NCI-H446 treated with DMSO at 0.1 percent for 48 hours (cell line): Measurements from ENCODE around the gene OR2F2.
A peak's percentile ranks its signal among the peaks of the same experiment; 100 is the strongest.

ENCODE experiments used
- DNase-seq: peaks from one replicate; lab custom pipeline; 2025; lab: John Stamatoyannopoulos, UW

OR2F2 gene

DNA sequence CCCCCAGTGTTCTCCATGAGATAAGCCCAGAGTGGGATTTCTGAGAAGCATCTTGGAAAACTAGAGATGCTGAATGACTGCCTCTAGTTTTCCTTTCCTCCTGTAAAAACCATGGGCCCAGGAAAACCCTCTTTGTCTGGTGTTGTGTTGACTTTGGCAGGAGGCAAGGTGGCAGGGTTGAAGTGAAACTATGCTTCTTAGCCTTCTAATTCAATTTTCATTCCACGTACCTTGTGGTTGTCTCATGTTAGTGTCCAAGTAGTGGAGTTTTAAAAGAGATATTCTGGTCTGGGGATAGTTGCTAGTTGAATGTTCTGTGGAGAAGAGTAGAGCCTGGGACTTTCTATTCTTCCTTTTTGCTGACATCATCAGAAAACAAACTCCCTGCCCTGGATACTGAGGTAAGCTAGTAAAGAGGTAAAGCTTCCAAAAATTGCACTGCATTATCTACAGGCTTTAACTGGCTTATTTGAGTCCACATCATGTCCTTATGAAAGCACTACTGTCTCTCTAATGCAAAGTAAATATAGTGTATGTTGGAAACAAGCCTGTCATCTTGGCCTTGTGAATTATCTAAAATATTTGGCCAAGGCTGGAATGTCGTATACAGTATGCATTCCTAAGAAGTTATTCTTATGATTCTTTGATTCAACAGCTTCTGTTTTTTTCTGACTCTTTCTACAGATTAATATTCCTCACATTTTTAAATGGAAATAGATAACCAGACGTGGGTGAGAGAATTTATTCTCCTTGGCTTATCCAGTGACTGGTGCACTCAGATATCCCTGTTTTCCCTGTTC lies at the start of gene OR2F2:
OR2F2 (plus strand) TSS at position 708 of the 800 bp plus-strand sequence; CDS start at position 708, 0 bp downstream.
- DNase-seq = no peak

- no peak for DNase-seq
These were observed 49.1 kb upstream of the OR2F2 start for GRCh38 chr7:143885951-143886350.

GRCh38 chr7:143886826-143887477 lies 48.1 kb upstream of the OR2F2 start:
- DNase-seq = no peak

- DNase-seq = no peak
These were observed 46.0 kb upstream of the OR2F2 start for GRCh38 chr7:143889068-143889467.

- DNase-seq = no peak
These were observed 44.5 kb upstream of the OR2F2 start for GRCh38 chr7:143890558-143890957.

DNA sequence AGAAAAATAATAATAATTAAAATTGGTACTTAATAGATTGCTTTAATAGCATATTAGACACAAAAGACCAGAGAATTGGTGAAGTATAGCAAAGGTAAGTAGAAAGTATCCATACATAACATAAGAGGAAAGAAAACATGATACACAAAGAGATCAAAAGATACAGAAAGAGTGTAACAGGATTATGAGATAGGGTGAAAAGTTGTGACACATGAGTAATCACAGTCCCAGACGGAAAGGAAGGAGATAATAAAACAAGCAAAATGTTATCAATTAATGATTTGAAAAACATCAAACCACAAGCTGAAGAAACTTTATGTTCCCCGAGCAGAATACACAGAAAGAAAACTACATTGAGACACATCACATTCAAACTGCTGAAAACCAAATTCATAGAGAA lies 43.6 kb upstream of the OR2F2 start:
- no peak for DNase-seq

DNA sequence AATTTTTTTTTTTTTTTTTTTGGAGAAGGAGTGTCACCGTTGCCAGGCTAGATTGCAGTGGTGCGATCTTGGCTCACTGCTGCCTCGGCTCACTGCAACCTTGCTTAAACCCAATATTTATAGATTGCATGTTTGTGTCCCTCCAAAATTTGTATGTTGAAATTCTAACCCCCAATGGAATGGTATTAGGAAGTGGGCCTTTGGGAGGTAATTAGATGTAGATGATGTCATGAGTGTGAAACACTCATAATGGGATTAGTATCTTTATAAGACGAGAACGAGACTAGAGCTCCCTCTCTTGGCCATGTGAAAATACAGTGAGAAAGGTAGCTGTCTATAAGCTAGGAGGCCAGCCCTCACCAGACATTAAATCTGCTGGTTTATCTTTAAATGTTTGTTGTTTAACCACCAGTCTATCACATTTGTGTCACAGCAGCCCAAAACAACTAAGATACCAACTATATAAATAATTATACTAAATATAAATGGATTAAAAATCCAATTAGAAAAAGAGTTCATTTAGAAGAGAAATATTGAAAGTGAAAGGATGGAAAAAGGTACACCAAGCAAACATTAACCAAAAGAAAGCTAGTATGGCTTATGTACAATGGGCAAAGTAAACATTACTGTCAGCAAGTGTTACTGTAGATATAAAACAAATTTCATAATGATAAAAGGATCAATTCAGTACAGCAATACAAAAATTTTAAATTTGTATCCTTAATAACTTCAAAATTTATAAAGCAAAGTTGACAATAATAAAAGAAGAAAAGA lies 42.3 kb upstream of the OR2F2 start:
- DNase-seq = no peak

DNA sequence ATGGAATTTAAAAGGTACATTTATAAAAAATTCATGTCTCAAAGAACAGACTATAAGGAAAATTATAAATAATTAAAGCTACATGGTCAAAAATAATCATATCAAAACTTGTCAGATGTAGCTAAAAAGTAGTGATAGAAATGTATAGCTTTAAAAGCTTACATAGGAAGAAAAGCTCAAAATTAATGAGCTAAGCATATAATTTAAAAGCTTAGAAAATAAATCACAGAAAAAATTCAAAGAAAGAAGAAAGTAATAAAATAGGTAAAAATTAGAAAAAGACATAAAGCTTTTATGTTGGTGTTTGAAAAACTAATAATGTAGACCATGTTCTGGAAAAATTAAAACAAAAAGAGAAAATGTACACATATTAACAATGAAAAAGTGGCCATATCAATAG lies 38.4 kb upstream of the OR2F2 start:
- DNase-seq = no peak

GRCh38 chr7:143898810-143899209 lies 36.2 kb upstream of the OR2F2 start:
- no peak for DNase-seq

- DNase-seq = no peak
These were observed 34.7 kb upstream of the OR2F2 start for GRCh38 chr7:143900230-143900766.

DNA sequence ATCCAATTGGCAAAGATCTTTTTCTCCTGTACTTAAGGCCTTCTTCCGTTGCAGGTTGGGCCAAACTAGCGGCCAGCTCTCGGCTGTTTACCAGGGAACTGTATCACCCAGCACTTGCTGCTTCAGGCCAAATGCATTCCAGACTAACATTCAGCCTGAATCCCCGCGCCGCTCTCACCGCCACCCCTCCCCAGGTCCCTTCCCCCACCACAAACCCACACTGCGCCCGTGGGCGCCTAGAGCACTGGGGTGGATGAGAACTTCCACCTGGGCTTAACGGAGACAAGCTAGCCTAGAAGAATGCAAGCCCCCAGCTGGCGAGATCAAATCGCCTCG lies 33.7 kb upstream of the OR2F2 start:
- no peak for DNase-seq

GRCh38 chr7:143901668-143902331 lies 33.2 kb upstream of the OR2F2 start, which contains the start of gene TCAF1:
TSS of gene TCAF1 (minus strand) at chr7:143902176. CDS start at chr7:143876608, 25,568 bp downstream.
- peak; percentile 82 for DNase-seq

DNA sequence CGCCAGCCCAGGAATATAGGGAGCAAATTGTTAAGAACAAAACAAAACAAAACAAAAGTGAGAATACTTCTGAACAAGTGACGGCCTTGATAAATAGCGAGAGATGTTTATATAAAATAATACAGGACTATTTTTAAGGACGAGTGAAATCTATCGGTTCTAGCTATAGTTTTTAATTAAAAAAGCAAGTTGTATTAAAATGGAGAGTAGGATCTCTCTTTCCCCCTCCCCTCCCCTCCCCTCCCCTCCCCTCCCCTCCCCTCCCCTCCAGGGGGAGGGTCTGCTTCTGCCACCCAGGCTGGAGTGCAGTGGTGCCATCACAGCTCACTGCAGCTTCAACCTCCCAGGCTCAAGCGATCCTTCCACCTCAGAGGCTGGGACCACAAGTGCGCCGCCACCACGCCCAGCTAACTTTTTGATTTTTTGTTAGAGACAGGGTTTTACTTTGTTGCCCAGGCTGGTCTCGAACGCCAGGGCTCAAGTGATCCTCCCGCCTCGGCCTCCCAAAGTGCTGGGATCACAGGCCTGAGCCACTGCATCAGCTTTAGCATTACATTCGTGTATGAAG lies 32.6 kb upstream of the OR2F2 start:
- DNase-seq = no peak

DNA sequence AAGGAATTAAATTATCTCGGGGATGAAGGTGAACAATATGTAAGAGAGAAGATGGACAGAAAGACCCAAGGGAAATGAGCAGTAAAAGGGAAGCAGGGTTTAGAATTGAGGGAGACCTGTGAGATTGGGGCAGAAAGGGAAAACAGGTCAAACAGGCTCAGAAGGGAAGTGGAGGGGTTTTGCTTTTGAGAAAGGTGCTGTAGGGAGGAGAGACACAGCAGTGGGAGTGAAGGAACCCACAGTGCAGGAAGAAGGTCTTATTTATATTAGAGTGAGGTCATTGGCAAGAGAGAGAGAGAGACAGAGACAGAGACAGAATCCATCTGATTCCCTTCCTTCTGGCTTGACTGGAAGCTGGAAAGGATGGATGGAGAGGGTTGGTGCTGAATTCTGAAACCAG lies 29.5 kb upstream of the OR2F2 start:
- no peak for DNase-seq

DNA sequence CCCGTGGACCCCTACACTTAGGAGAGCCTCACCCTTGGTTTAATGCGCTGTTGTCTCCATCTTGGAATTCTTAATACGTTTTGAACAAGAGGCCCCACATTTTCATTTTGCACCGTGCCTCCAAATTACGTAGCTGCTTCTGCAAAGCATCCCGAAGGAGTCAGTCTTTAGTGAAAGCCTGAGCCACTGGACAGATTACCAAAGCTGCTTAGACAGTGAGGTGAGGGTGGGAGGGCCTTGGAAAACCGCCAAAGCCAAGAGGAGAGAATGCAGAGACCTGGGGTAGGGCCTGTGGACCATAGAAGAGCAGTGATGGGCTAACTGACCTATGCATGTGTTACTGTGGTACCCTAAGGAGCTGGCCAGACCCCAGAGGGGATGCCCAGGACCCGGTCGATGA lies 28.9 kb upstream of the OR2F2 start:
- DNase-seq = no peak

DNA sequence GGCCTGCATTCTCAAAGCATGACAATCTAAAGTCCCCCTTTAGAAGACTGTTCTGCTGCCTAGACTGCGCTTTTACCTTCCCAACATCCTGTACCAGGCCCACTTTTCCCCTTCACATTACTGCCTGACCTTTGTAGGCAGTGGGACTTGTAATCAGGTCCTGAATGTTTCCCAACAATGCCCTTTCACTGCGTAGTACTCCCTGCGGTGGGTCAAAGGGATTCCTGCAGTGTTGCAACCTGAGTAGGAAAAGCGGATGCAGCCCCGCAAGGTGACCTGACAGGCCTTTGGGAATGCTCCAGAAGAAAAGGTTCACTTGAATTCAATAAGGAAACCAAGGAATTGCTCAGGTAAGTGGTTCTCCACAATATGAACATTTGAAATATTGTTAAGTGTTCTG lies 28.1 kb upstream of the OR2F2 start:
- DNase-seq = no peak

GRCh38 chr7:143908120-143908519 lies 26.9 kb upstream of the OR2F2 start:
- DNase-seq = no peak

GRCh38 chr7:143909863-143910262 lies 25.2 kb upstream of the OR2F2 start:
- no peak for DNase-seq

GRCh38 chr7:143910473-143911248 lies 24.4 kb upstream of the OR2F2 start:
- DNase-seq = no peak

- DNase-seq = no peak
These were observed 21.0 kb upstream of the OR2F2 start for GRCh38 chr7:143913945-143914615.
